Hematopoietic multipotent progenitor cell treated with erythropoietin and hydrocortisone succinate and interleukin-3 and kit ligand, for 15 days (in vitro differentiated cells): Measurements from ENCODE around the gene KIF17.
"Not testable (repeated sequence)": the region's sequence is repeated elsewhere in the genome, so short reads cannot be mapped to it uniquely, and the experiment has no call there.

ENCODE experiments used
- DNase-seq: peaks from one replicate; pipeline ENCODE4 v3.0.0-alpha.2; 2015; ENCODE audit warnings: low spot score

Gene KIF17

DNA sequence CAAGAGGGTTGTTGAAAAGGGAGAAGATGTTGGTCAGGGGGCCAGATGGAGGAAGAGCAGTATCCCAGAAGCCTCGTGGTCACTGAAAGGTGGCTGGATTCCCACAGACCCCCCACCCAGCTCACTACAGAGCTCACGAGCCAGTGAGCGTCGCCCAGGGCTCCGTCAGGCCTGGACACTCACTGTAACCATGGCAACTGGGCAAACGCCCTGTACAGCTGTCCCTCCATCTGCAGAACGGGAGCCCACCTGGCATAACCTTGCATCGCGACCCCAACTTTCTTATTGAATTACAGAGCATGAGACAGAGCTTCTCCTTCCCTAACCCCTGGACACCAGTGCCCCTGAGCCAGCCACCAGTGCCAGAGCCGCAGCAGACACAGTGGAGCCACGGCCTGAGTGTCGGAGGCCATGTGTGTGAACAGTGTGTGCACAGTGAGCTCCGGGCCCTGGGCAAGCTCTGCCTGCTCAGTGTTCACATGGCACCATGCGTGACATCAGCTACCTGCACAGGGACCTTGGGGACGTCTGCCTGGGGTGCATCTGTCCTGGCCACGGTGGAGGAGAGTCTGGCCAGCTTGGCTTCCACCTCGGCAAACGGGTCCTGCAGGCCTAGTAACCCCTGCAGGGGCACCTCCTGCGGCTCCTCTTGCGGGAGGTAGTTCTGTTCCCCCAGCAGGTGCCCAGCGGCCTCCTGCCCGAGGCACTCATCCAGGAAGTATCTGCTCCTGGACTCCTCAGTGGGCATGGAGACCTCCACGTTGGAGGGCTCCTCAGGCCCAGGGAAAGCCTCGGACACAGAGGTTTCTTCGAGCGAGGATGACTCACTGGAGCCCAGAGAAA is 30.7 kb downstream of the KIF17 start:
- DNase-seq = no peak

DNA sequence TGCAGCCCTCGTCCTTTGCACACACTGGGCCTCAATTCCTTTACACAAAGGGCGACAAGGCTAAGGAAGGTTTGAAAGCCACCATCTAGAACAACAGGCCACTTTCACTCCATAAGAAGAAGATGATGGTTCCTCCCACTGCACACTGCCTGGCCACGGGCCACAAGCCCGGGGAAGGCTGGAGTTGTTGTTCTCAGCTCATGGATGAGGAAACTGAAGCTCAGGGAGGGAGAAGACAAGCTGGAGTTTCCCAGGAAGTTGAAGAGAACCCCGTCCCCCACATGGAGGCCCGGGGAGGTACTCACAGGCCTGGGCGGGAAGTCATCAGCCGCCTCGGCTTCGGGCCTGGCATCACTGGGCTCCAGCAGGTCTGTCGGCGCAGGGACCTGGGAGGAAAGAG is 32.1 kb downstream of the KIF17 start:
- no peak for DNase-seq

DNA sequence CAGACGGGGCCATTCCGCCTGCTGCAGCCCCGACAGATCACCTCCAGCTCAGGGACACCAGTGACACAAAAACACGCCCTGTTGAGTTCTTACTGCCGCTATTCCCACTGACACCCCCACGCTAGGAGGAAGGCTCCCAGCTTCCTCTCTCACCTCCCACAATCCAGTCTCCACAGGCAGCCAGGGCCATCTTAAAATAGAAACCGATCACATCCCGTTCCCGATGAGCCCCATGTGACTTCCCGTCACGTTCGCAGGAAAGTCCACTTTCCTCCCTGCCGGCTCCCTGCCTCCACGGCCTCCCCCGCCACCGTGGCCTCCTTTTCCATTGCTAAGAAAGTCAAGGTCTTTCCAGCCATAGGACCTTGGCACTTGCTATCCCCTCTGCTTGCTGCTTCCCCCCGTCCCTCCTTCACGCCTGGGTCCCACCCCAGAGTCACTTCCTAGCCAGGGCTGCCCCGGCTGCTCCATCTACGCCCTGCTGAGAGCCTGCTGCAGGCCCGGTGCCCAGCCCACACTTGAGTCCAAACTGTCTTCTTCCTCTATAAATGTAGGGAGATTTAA is 32.6 kb downstream of the KIF17 start:
- no peak for DNase-seq

DNA sequence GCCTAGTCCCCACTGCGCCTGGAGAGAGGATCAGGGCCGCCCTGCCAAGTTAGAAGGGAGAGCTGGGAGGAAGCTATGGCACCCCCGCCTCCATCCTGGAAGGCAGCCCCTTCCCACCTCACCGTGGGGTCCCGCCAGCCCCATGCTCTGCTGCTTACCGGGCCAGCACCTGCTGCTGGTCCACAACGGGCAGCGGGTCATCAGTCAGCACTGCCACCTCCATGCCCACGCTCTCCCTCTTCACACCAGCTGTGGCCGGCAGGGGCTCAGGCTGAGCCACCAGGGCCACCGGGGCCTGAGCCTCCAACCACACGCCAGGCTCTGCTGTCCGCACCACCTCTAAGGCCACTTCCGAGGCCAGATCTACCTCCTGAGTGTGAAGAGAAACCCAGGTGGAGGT is 33.2 kb downstream of the KIF17 start:
- no peak for DNase-seq

DNA sequence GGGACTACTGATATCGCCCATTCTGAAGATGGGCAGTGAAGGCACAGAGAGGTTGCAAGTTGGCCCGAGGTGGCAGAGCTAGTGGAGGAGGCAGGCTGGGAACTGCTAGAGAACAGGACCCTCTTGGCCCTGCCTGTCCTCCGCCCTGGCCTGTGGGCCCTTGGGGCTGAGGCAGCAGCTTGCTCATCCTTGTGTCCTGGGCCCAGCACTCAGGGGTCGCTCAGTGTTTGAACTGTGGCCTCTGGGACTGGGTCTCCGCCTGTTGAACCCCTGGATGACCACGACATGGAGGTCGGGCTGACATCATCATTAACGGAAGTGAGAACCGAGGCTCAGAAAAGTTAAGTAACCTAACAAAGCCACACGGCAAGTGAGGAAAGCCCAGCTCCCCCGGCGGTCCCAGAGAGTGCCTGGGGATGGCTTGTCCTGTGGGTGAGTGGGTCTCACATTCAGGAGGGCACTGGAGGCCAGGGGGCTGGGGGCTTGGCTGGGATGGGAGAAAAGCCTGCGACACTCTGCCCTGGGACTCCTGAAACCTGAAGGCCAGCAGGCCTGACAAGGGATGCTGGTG is 33.7 kb downstream of the KIF17 start:
- DNase-seq = no peak

DNA sequence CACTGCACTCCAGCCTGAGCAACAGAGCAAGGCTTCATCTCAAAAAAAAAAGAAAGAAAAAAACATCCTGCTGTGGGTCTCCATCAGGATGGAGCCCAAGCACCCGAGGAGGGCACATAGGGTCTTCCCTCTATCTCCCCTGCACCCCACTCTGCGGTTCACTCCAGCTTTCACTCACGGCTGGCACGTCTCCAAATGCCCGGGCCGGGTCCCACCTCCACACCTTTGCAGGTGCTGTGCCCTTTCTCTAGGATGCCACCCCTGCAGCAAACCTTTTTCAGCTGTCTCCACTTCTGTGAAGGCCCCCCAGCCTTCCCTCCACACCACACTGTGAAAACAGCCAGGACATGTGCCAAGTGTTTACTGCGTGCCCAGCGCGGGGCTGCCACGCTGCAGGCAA is 34.2 kb downstream of the KIF17 start:
- no peak for DNase-seq

DNA sequence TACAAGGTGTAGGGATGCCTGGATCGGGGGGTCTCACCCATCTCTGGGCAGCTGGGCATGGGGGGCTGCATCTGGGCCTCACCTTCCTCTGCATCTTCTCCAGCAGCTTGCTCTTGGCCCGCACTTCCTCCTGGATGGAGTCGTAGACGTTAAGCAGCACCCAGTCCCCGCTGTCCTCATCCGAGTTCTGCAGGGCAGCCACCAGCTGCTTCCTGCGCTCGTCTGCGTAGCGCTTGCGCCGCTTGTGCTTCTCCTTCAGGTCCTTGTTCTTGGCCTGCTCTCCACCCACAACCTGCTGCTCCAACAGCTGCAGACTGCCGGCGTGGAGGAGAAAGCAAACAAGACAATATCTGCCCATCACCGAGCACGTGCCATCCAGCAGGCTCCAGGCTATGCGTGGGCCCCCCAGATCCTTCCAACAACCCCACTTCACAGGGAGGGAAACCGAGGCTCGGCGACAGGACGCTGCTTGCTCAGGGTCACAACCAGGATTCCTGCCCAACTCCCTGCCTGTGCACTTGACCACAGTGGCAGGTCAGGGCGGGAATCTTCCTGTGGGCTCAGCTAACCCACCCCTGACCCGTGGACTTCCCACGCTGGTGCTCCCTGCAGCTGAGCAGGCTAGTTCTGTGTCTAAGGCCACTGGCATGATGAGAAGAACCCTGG is 35.1 kb downstream of the KIF17 start:
- no peak for DNase-seq

DNA sequence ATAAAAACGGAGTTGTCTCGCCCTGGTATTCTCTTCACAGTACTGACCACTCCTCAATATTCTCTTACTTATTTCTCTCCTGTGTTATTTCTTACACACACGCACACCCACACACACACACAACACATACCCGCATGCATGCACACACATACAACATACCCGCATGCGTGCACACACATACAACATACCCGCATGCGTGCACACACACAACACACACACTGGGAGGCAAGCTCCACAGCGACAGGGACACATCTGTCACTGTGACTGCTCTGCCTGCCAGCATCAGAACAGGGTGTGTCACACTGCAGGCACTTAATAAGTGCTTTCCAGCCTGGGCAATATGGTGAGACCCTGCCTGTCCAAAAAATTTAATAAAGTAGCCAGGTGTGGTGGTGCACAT is 35.8 kb downstream of the KIF17 start:
- DNase-seq = no peak

DNA sequence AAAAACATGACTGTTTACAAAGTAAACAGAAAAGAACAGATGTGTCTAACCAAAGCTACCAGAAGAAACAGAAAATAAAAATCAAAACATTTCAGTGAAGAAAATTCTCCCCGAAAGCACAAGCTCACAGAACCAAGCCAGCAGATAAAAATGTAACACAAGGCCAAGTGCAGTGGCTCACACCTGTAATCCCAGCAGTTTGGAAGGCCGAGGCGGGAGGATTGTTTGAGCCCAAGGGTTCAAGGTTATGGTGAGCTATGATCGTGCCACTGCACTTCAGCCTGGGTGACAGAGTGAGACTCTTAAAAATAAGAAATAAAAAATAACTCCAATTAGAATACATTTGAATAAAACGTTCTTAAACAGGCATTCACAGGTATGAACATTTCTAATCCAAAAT is 37.5 kb downstream of the KIF17 start:
- DNase-seq = no peak

DNA sequence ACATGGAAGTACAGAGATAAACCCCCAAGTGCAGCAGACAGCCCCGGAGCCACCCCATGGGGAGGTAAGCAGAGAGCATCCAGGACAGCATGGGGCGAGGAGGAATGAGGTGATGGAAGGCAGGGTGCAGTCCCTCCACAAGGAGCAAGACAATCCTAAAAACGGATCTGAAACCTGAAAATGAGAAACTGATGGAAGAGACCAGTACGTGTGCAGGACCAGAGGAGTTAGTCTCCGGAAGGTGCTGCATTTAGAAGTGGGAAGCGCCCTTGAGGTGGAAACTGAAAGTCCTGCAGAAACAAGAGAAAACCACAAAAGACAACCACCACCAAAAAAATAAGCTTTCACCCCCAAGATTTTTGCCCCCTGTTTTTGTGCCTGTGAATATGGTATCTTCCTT is 39.2 kb downstream of the KIF17 start:
- no peak for DNase-seq

DNA sequence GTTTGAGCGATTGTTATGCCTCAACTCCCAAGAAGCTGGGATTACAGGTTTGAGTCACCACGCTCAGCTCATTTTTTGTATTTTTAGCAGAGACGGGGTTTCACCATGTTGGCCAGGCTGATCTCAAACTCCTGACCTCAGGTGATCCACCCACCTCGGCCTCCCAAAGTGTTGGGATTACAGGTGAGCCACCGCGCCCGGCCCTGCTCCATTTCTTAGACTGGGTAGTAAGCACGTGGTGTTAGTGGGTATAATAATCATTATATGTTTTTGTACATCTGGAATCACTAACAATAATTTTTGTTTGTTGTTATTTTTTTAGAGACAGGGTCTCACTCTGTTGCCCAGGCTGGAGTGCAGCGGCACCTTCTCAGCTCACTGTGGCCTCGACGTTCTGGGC is 44.2 kb downstream of the KIF17 start:
- DNase-seq = not testable (repeated sequence)

DNA sequence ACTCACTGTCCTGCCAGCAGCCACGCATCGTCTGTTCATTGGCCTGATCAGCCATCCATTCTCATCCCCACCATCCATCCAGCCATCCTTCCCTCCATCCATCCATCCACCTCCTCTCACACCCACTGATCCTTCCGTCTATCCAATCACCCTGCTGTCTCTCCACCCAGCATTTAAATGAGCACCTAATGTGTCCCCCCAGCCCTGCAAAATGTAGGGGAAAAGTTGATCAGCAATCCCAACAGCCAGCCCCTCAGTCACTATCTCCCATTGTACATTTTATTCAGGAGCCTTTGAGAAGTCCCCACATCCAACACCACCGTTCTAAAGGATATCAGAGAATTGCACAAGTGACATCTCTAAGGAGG is 45.6 kb downstream of the KIF17 start:
- no peak for DNase-seq

DNA sequence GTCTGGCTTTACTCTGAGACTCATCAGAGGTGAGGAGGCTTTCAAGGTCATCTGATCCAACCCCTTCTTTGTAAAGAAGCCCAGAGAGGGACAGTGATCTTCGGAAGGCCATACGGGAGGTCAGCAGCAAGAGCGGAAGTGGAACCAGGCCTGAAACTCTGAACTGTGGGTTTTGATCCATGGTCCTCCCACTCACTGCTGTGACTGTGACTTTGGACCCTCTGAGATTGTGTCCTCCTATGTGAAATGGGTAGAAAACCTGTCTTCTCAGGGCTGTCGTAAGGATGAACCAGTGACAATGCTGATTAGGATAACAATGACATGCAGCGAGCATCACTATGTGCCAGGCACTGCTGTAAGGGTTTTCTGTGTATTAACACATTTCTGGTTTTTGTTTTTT is 46.9 kb downstream of the KIF17 start:
- DNase-seq = no peak

DNA sequence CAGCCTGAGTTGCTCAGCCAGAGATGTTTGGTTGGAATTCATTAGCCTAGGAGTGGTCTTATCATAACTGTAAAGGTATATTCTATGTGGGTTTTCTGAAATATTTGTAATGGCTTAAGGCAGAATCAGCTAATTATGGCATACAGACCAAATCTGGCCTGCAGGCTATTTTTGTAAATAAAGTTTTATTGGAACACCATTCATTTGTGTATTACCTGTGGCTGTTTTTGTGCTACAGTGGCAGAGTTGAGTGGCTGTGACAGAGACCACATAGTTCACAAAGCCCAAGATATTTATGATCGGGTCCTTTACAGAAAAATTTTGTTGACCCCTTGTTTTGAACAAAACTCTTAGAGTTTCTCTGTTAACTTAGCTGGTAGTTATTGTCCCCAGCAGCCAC is 49.2 kb downstream of the KIF17 start:
- no peak for DNase-seq

DNA sequence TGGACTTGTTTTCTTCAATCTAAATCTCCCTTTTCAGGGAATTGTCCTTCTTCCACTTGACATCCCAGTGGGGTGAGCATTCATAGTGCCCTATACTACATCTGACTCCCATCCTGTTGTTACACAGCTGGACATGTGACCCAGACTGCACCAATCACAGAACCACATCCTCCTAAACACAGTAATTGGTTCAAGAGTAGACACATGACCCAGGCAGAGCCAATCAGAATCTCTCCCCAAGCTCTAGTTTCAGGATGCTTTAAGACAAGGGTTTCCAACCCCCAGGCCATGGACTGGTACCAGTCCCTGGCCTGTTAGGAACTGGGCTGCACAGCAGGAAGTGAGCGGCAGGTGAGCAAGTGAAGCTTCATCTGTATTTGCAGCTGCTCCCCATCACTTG is 51.0 kb downstream of the KIF17 start:
- no peak for DNase-seq

DNA sequence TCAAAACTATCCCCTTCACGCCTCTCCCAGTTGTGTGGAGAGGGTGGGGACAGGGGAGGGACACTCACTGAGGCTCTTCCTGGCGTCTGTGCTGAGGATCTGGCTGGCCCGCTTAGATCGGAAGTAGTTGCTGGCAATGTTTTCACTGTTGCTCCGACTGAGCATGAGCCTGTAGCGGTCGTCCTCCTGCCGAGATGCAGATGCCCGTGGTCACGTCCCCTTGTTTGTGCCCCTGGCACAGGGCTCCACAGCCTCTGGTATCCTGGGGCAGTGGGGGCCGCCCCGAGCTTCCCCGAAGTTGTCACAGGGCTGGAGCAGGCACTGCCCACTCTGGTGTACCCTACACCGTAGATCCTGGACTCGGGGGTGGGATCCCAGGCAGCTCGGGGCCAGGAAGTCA is 51.7 kb downstream of the KIF17 start:
- no peak for DNase-seq

DNA sequence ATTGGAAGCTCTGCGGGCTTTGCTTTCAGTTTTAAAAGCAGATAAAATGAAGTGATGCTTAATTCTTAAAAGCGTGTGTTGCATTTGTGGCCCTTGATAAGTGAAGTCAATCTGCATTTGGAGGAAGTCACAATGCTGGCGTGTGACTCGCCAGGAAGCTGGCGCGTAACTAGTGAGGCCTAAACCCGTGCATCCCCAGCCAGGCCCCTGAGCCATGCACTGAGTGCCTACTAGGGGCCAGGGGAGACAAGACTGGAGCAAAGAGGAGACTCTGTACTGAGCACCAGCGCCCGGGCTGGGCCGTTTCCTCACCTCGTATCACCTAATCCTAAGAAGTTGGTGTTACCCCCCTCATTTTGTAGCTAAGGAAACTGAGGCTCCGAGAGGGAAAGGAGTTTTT is 52.1 kb downstream of the KIF17 start:
- DNase-seq = no peak

DNA sequence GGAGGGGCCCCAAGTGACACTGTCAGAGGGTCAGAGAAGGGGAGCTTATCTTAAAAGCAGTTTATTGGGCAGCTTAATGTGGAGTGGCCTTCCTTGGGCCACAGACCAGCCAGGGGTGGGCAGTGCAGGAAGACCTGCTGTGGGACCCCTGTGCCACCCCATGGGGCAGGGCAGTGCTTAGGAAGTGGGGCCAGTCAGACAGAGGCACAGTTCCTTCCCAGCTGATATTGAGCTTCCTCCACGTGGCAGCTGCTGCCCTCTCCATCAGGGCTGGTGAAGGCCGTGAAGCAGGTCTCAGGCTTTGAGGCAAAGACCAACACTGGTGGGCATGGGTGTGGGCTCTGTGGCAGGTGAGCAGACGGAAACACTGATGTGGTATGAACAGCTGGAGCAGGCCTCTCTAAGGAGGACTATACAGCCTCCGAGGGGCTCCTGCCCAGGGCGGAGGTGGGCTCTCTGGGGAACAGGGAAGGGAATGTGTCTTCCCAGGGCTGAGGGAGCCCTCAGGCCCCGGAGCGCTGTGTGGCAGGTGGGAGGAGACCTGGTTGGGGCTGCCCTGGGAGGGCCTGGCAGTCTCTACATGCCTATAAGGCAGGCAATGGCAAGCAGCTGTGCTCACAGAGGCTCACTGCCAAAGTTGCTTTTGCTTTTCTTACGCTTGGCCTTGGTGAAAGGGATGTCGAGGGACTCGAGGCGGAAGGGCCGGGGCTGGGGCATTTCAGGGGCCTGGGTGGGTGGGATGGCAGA is 53.7 kb downstream of the KIF17 start:
- DNase-seq = no peak

DNA sequence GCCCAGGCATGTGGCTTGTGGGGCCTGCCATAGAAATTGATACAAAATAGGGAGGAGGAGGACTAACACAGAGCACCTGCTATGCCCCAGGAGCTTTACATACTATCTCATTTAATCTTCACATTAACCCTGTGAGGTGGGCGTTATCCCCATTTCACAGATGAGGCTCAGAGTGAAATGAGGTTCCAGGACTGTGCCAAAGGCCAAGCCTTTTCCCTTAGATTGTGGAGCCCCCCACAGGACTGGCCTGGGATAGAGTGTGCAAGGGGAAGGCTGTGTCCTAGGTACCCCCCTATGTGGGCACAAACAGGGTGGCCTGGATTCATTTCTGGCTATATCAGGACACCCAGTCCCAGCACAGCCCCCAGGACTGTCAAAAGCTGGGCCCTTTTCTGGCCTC is 54.4 kb downstream of the KIF17 start:
- DNase-seq = no peak

DNA sequence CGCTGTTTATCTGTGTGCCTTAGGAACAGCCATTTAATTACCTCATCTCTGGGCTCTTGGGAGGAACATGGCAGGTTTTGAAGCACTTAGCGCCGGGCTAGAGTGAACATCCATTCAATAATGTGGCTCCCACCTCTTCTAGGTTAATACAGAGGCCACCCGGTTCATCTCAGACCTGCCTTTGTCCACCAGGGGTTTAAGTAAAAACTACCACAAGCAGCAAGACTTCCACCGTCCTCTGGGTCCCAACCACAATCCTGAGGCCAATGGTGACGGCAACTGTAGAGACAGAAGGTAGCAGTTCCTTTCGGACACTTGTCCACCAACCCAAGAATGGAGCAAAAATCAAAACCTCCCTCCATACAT is 55.7 kb downstream of the KIF17 start:
- DNase-seq = no peak

DNA sequence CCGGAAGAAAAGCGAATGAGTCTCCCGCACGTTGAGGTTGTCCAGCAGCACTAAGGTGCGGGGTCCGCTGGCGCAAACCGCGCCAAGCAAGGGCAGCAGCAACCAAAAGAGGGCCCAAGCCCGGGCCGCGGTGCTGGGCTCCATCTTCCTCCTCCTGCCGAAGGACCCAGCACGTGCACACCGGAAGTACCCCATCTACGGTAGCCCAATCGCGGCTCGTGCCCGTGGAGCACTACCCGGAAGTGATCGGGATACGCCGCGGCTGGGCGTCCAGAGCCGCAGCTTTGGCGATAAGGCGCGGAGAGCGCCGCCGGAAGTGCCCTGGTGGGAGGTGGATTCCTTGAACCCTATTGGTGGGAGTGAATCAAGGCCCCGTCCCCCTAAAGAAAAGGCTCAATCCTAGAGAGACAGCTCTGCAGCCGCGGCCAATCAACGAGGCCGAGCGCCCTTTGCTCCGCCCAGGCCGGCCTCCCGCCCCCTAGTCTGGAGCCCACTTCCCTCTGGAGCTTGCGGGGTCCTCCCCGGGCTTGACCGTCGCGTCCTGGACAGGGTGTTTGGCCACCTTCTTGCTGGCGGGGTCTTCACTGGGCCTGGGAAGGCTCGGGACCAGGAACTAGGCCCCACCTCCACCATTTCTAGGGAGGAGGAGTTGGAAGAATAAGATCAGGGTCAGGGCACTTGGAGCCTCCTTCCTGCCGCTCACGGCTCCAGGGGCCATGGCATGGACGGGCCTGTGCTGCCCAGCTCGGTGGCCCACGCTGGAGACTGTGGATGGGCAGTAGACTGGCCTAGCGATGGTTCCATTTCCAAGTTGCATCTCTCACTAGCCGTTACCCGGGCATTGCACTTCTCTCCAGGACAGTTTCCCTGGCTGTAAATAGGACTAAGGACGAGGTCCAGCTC is 56.3 kb downstream of the KIF17 start, which contains the start of gene DDOST:
Gene DDOST, minus strand, starts transcription at position 163 of the 903 bp plus-strand sequence. Its CDS starts 19 bp downstream, at position 144.
- DNase-seq = peak; percentile 96
